IMR-90 (cell line): ENCODE measurements around the gene TCP1.

ENCODE experiments used
- BHLHE40 ChIP-seq: fragments of 150-350 bp; IDR thresholded peaks from 2 replicates; pipeline ENCODE4 v1.6.1; 2016; ENCODE audit warnings: mild to moderate bottlenecking, low read depth, low read length
- CEBPB ChIP-seq: IDR thresholded peaks from 2 replicates; pipeline ENCODE4 v1.6.1; 2012; ENCODE audit warnings: low read depth, low read length, improper control_type of control experiment
- TF ChIP-seq, protein P1 (sequence below): conservative IDR thresholded peaks from 2 replicates; pipeline ENCODE4 v1.5.1; 2012; ENCODE audit warnings: mild to moderate bottlenecking, low read depth, low read length, improper control_type of control experiment

DNA sequence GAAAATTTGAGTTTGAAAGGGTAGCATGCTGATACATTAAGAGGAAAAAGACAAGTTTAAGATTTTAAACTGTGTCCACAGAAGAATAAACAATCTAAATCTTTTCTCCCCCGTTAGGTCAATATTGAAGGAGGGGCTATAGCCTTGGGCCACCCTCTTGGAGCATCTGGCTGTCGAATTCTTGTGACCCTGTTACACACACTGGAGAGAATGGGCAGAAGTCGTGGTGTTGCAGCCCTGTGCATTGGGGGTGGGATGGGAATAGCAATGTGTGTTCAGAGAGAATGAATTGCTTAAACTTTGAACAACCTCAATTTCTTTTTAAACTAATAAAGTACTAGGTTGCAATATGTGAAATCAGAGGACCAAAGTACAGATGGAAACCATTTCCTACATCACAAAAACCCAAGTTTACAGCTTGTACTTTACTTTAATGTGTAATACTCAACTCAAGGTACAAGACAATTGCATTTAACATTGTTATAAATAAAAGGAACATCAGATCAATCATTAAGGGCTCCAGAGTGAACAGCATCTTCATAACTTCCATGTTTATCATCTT lies 10.8 kb downstream of the TCP1 start:
- TF ChIP-seq CEBPB (no peak), BHLHE40 (no peak)
- TF ChIP-seq, protein P1, sequence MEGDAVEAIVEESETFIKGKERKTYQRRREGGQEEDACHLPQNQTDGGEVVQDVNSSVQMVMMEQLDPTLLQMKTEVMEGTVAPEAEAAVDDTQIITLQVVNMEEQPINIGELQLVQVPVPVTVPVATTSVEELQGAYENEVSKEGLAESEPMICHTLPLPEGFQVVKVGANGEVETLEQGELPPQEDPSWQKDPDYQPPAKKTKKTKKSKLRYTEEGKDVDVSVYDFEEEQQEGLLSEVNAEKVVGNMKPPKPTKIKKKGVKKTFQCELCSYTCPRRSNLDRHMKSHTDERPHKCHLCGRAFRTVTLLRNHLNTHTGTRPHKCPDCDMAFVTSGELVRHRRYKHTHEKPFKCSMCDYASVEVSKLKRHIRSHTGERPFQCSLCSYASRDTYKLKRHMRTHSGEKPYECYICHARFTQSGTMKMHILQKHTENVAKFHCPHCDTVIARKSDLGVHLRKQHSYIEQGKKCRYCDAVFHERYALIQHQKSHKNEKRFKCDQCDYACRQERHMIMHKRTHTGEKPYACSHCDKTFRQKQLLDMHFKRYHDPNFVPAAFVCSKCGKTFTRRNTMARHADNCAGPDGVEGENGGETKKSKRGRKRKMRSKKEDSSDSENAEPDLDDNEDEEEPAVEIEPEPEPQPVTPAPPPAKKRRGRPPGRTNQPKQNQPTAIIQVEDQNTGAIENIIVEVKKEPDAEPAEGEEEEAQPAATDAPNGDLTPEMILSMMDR: no peak
